HEK293 (cell line): Measurements from ENCODE around the gene COPA.

Source experiments
- CTCF ChIP-seq: fragments of 450-650 bp; formaldehyde crosslinking; IDR thresholded peaks from 2 replicates; pipeline ENCODE4 v1.5.1; 2016; ENCODE audit warnings: missing biosample characterization, missing genetic modification characterization
- HOXA7 ChIP-seq: sonication (generic); formaldehyde crosslinking; IDR thresholded peaks from 2 replicates; pipeline ENCODE4 v1.8.1; 2022; ENCODE audit warnings: missing genetic modification reagents, borderline replicate concordance
- KLF1 ChIP-seq: fragments of 450-650 bp; formaldehyde crosslinking; IDR thresholded peaks from 2 replicates; pipeline ENCODE4 v1.5.1; 2016; ENCODE audit warnings: missing biosample characterization, missing genetic modification characterization
- PATZ1 ChIP-seq: fragments of 450-650 bp; formaldehyde crosslinking; IDR thresholded peaks from 2 replicates; pipeline ENCODE4 v1.5.1; 2016; ENCODE audit warnings: missing biosample characterization, missing genetic modification characterization
- REST ChIP-seq: fragments of 450-650 bp; formaldehyde crosslinking; IDR thresholded peaks from 2 replicates; pipeline ENCODE4 v1.5.1; 2016; ENCODE audit warnings: missing biosample characterization, missing genetic modification characterization
- TCF7L2 ChIP-seq: IDR thresholded peaks from 2 replicates; pipeline ENCODE4 v1.6.1; 2011; ENCODE audit warnings: low read depth, mild to moderate bottlenecking, inconsistent platforms, low read length, moderate library complexity, borderline replicate concordance
- ZBTB7A ChIP-seq: fragments of 450-650 bp; formaldehyde crosslinking; IDR thresholded peaks from 2 replicates; pipeline ENCODE4 v1.5.1; 2016; ENCODE audit warnings: low read depth, missing biosample characterization, missing genetic modification characterization
- ZNF10 ChIP-seq: fragments of 450-650 bp; formaldehyde crosslinking; IDR thresholded peaks from 2 replicates; pipeline ENCODE4 v1.5.1; 2017; ENCODE audit warnings: missing biosample characterization, missing genetic modification characterization
- ZNF239 ChIP-seq: fragments of 450-650 bp; formaldehyde crosslinking; IDR thresholded peaks from 2 replicates; pipeline ENCODE4 v1.5.1; 2016; ENCODE audit warnings: missing biosample characterization, missing genetic modification characterization
- ZNF660 ChIP-seq: fragments of 450-650 bp; IDR thresholded peaks from 2 replicates; pipeline ENCODE4 v1.5.1; 2018; ENCODE audit warnings: missing biosample characterization, mild to moderate bottlenecking, missing genetic modification characterization
- ZNF785 ChIP-seq: fragments of 450-650 bp; formaldehyde crosslinking; IDR thresholded peaks from 2 replicates; pipeline ENCODE4 v1.5.1; 2016; ENCODE audit warnings: missing biosample characterization, missing genetic modification characterization
- TF ChIP-seq, protein P1 (sequence below): fragments of 450-650 bp; formaldehyde crosslinking; IDR thresholded peaks from 2 replicates; pipeline ENCODE4 v1.5.1; 2017; ENCODE audit warnings: missing biosample characterization, mild to moderate bottlenecking, missing genetic modification characterization, moderate library complexity

DNA sequence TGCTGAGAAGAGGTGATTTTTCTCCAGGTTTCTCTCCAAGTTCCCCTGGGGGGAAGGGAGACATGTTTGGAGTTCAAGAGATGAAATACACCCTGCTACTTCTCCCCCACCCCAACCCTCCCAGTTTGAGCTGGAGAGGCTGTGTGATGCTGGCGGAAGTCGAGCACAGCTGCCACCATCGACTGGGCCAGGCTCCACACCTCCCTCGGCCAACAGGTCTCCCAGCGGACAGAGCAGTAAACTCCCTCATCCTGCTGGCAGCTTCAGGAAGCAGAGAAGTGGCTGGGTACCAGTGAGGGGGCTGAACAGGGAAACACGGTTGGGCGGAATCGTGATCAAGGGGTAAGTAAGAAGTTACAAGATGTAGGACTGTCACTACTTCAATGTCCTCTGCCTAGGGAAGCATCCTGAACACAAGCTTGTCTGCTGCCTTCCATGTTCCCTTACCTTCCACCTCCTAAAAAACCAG is 17.2 kb upstream of the COPA start:
- no peak for TF ChIP-seq CTCF (tag by site-specific recombination)
- no peak for TF ChIP-seq ZNF660 (tag by site-specific recombination)
- no peak for TF ChIP-seq TCF7L2
- no peak for TF ChIP-seq KLF1 (tag by site-specific recombination)
- no peak for TF ChIP-seq ZNF10
- TF ChIP-seq, protein P1, sequence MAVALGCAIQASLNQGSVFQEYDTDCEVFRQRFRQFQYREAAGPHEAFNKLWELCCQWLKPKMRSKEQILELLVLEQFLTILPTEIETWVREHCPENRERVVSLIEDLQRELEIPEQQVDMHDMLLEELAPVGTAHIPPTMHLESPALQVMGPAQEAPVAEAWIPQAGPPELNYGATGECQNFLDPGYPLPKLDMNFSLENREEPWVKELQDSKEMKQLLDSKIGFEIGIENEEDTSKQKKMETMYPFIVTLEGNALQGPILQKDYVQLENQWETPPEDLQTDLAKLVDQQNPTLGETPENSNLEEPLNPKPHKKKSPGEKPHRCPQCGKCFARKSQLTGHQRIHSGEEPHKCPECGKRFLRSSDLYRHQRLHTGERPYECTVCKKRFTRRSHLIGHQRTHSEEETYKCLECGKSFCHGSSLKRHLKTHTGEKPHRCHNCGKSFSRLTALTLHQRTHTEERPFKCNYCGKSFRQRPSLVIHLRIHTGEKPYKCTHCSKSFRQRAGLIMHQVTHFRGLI (tag by site-specific recombination), result no peak
- no peak for TF ChIP-seq REST (tag by site-specific recombination)
- no peak for TF ChIP-seq PATZ1 (tag by site-specific recombination)
- TF ChIP-seq HOXA7 (CRISPR knock-in tag), result no peak
- no peak for TF ChIP-seq ZNF239 (tag by site-specific recombination)
- TF ChIP-seq ZBTB7A (tag by site-specific recombination), result no peak
- TF ChIP-seq ZNF785, result no peak
